Fibroblast of pulmonary artery (primary cell): ENCODE results near the gene POLE.

ENCODE experiments used
- DNase-seq: peaks from one replicate; pipeline ENCODE4 v3.0.0-alpha.2; 2010; ENCODE audit warnings: low read depth
- H3K4me3 ChIP-seq: replicated peaks from 2 replicates; pipeline ENCODE4 v1.5.1; 2011; ENCODE audit warnings: low read depth, mild to moderate bottlenecking, control low read depth, low read length, moderate library complexity
- TF ChIP-seq, protein P1 (sequence below): IDR thresholded peaks from 2 replicates; pipeline ENCODE4 v1.5.1; 2011; ENCODE audit warnings: mild to moderate bottlenecking, control low read depth, low read length, inconsistent platforms; ENCODE audit errors: missing control alignments

The POLE gene

DNA sequence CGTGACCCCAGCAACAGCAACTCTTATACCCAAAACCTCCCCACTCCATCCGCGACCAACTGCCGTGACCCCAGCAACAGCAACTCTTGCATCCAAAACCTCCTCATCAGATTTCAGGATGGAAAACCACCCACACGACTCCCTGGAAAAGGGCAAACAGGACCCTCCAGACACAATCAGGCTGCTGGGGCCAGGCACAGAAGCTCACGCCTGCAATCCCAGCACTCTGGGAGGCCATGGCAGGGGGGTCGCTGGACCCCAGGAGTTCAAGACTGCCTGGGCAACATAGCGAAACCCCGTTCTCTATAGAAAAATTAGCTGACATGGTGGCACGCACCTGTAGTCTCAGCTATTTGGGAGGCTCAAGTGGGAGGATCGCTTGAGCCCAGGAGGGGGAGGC is 43.2 kb upstream of the POLE start:
- no peak for DNase-seq
- TF ChIP-seq, protein P1, sequence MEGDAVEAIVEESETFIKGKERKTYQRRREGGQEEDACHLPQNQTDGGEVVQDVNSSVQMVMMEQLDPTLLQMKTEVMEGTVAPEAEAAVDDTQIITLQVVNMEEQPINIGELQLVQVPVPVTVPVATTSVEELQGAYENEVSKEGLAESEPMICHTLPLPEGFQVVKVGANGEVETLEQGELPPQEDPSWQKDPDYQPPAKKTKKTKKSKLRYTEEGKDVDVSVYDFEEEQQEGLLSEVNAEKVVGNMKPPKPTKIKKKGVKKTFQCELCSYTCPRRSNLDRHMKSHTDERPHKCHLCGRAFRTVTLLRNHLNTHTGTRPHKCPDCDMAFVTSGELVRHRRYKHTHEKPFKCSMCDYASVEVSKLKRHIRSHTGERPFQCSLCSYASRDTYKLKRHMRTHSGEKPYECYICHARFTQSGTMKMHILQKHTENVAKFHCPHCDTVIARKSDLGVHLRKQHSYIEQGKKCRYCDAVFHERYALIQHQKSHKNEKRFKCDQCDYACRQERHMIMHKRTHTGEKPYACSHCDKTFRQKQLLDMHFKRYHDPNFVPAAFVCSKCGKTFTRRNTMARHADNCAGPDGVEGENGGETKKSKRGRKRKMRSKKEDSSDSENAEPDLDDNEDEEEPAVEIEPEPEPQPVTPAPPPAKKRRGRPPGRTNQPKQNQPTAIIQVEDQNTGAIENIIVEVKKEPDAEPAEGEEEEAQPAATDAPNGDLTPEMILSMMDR, result no peak
- no peak overlapping the region for H3K4me3 ChIP-seq

- peak; percentile 26 for DNase-seq
- TF ChIP-seq, protein P1, result no peak
- no peak overlapping the region for H3K4me3 ChIP-seq
Observed at GRCh38 chr12:132729541-132730320, 42.6 kb upstream of the POLE start.

- no peak for DNase-seq
- TF ChIP-seq, protein P1, result no peak
- no peak overlapping the region for H3K4me3 ChIP-seq
Observed at GRCh38 chr12:132728502-132728901, 41.4 kb upstream of the POLE start.

GRCh38 chr12:132727091-132727794 is 40.1 kb upstream of the POLE start:
- DNase-seq, result no peak
- H3K4me3 ChIP-seq, result no peak overlapping the region
- TF ChIP-seq, protein P1, result no peak

DNA sequence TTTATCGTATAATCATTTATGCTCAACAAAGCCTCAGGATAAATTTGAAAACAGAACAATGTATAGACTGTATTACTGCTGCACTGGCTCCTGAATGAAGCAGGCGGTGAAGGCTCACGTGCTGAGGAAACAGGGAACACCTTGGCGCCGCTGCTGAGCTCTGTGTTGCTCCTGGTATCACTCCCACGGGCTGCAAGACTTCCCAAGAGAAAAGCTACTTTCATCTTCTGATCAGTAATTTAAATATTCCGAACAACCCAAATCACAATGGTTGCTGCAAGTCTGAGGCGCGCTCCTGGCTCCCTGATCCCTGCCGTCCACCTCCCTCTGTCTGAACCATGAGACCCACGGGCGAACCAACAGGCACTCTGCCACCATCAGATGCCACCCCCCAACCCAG is 39.2 kb upstream of the POLE start:
- TF ChIP-seq, protein P1, result no peak
- no peak overlapping the region for H3K4me3 ChIP-seq

GRCh38 chr12:132724506-132725241 is 37.5 kb upstream of the POLE start:
- no peak for DNase-seq
- TF ChIP-seq, protein P1, result no peak
- H3K4me3 ChIP-seq, result no peak overlapping the region

More for the DNA sequence above, 39.2 kb upstream of the POLE start:
- DNase-seq, result no peak
